HG03460 (cell line): ENCODE measurements around the gene RAB33A.

Experiments
- ATAC-seq: cut with Tn5 transposase; IDR thresholded peaks from one replicate; pipeline ENCODE4 v1.9.1; 2021; ENCODE audit not compliant: unreplicated experiment

The RAB33A gene

GRCh38 chrX:130172127-130172845, 524 bp downstream of the RAB33A start:
- ATAC-seq = no peak

- ATAC-seq = peak; percentile 44
Observed at GRCh38 chrX:130173190-130173895, 1.6 kb downstream of the RAB33A start.

GRCh38 chrX:130174045-130174704, 2.4 kb downstream of the RAB33A start:
- no peak for ATAC-seq

GRCh38 chrX:130174937-130175336, 3.2 kb downstream of the RAB33A start:
- no peak for ATAC-seq

DNA sequence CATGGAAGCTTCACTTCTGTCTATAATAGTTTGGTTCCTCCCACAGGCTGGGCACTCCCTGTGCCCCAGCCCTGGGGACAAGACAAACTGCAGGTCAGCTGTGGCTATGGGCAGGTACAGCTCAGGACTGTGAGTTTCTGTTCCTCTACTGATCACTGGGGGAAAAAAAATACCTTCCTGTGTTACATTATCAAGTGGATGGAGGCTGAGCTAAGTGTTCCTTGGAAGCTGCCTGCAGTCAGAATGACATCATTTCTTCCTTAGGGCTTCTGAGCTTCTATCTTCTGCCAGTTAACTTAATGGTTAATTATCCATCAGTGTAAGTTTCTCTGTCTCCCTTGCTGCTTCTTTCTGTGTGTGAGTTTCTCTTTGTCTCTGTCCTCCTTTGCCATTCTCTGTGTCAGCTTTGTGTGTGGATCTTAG, 4.6 kb downstream of the RAB33A start:
- peak; percentile 72 for ATAC-seq

- no peak for ATAC-seq
Observed at GRCh38 chrX:130176942-130177341, 5.2 kb downstream of the RAB33A start.

DNA sequence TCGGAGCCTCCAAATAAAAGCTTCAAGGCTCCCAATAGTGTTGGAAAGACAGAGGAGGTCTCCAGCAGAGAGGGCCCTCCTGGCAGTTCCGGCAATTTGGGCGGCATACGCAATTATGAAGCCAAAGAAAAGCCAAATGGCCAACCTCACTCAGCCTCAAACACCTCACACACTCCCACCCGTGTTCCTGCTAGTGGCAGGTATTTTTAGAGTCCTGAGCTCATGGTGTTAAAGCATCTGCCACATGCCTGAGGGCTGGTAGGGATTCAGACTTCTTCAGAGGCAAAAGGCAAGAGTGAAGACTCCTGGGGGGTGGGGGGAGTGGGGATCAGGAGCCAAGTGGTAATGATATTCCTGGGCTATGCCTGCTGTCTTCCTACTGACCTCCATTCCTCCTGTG, 7.4 kb downstream of the RAB33A start:
- no peak for ATAC-seq

- no peak for ATAC-seq
Observed at GRCh38 chrX:130179579-130180215, 7.9 kb downstream of the RAB33A start.

- no peak for ATAC-seq
Observed at GRCh38 chrX:130184168-130184567, 12.4 kb downstream of the RAB33A start.

- no peak for ATAC-seq
Observed at GRCh38 chrX:130184857-130185256, 13.1 kb downstream of the RAB33A start.

GRCh38 chrX:130186651-130187050, 14.9 kb downstream of the RAB33A start:
- ATAC-seq = no peak

- no peak for ATAC-seq
Observed at GRCh38 chrX:130190801-130191200, 19.0 kb downstream of the RAB33A start.

GRCh38 chrX:130196466-130196865, 24.7 kb downstream of the RAB33A start:
- no peak for ATAC-seq

DNA sequence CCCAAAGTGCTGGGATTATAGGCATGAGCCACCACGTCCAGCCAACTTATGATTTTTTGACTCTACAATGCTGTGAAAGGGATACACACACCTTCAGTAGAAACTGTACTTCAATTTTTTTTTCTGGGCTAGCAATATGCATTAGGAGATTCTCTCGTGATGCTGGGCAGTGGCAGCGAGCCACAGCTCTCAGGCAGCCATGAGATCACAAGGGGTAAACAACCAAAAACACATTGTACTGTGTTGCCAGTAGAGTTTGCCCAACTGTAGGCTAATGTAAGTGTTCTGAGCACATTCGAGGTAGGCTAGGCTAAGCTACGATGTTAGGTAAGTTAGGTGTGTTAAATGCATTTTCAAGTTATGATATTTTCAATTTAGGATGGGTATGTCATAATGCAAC, 25.7 kb downstream of the RAB33A start:
- ATAC-seq = no peak

DNA sequence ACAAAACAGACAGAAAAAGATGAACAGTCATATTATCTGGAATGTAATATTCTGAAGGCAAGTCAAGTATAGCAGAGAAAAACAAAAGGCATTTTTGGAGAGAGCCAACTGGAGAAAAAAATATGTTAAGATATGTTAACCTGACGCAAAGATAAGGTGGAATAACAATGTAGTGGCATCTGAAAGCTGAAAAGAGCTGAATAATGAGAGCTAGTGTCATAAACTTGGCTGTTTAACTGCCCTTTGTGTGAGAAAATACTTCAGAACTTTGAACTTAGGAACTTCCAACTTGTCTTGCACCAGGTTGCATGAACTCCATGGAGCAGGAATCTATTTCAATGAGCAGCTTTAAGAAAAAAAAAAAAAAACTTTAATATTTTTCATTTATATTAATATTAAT, 32.9 kb downstream of the RAB33A start:
- ATAC-seq = no peak

DNA sequence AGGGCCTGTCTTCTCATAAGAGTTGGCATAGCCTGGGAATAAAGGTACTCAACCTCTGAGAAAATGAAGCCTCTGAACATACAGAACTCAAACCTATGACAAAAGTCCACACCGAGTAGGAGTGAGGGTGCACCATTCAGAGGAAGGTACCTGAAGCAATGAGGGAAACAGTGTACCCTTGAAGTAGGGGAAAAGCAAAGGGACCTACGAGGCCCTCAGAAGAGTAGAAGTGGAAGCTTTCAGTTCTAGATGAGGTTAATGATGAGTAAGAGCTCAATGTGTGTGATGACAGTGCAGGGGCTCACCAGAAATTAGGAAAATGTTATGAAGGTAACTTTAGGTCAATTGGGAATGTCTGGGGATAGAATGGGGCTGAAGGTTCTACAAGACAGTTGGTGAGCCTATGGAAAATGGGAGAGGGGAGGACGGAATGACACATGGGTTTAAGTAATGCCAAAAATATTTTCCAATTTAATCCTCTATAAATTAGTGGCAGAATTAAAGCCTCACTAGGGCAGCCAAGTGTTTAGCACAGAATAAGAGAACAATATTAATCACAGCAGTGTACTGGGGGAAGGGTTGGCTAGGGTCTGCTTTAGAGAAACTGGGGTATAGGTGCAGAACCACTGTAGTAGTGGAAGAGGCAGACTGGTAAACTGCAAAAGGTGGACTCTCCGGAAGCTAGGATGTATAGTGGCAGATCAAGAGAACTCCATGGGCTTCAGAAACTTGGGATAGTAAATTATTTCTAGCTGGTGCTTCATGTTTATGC, 39.8 kb downstream of the RAB33A start:
- no peak for ATAC-seq

GRCh38 chrX:130212371-130212770, 40.6 kb downstream of the RAB33A start:
- ATAC-seq = no peak

DNA sequence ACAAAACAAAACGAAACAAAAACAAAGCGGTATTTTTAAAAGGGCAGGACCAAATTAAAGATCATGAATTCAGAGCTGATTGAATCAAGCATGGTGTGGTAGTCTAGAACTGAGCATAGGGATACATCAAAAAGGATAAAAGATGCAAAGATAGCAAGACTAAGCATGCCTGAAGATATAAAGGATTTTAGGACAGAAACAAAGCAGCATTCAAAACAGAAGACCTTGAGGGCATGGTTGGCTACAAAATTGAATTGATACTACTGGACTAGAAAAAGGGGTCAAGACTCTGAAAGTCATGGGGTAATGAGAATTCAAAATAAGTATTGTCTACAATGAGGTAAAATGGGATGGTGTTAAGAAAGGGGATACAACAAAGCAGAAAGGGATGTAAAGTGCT, 41.6 kb downstream of the RAB33A start:
- no peak for ATAC-seq

DNA sequence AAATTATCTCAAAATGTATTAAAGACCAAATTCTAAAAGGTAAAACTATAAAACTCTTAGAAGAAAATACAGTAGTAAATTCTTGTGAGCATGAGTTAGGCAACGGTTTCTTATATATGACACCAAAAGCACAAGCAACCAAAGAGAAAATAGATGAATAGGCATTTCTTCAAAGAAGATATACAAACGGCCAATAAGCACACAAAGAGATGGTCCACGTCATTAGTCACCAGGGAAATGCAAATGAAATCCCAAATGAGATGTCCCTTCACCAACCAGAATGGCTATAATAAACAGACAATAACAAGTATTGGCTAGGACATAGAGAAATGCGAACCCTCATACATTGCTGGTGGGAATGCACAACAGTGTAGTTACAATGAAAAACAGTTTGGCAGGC, 44.6 kb downstream of the RAB33A start:
- no peak for ATAC-seq

GRCh38 chrX:130224810-130225209, 53.0 kb downstream of the RAB33A start:
- ATAC-seq = no peak

DNA sequence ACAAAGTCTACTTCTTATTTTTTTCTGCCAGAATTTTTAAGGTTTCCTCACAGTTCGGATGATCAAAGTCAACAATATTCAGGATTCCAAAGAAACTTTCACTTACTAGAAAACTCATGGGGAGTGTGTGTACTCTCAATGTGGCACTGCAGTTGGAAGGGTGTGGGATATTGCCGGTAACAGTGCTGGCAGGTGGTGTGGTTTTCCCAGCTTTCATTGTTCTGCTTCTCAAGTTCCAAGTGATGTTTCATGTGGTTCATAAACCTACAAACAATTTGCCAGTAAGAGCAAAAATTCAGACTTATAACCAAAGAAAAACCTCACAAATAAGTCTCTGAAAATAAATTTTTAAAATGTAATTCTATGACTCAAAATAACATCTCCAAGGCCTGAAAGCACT, 57.1 kb downstream of the RAB33A start:
- ATAC-seq = no peak
